Activated T-helper 9 cell treated with anti-CD3 and anti-CD28 coated beads, Interleukin-2, amount 50 U/mL, for 16 hours (primary cell): ENCODE results near the gene SH3GL1.

Experiments used
- DNase-seq: peaks from one replicate; pipeline ENCODE4 v3.0.0-alpha.2; 2020; ENCODE audit warnings: low read depth

The SH3GL1 gene

GRCh38 chr19:4400135-4400936 is at the start of gene SH3GL1:
Gene SH3GL1, minus strand, starts transcription at chr19:4400547. Its CDS starts 179 bp downstream, at chr19:4400368.
- DNase-seq, result peak; percentile 88

- DNase-seq, result no peak
These were observed 49.3 kb upstream of the SH3GL1 start for GRCh38 chr19:4449639-4450028.

GRCh38 chr19:4449022-4449638 is 48.8 kb upstream of the SH3GL1 start:
- DNase-seq, result no peak

- DNase-seq, result no peak
These were observed 48.0 kb upstream of the SH3GL1 start for GRCh38 chr19:4448147-4448985.

GRCh38 chr19:4447327-4448146 is 47.2 kb upstream of the SH3GL1 start:
- no peak for DNase-seq

- no peak for DNase-seq
These were observed 46.4 kb upstream of the SH3GL1 start for GRCh38 chr19:4446704-4447200.

- no peak for DNase-seq
These were observed 45.8 kb upstream of the SH3GL1 start for GRCh38 chr19:4445963-4446703.

- DNase-seq, result no peak
These were observed 44.7 kb upstream of the SH3GL1 start for GRCh38 chr19:4444765-4445741.

- no peak for DNase-seq
These were observed 43.8 kb upstream of the SH3GL1 start for GRCh38 chr19:4443966-4444764.

GRCh38 chr19:4443188-4443587 is 42.8 kb upstream of the SH3GL1 start:
- no peak for DNase-seq

GRCh38 chr19:4442819-4443146 is 42.4 kb upstream of the SH3GL1 start:
- DNase-seq, result no peak

GRCh38 chr19:4441994-4442818 is 41.9 kb upstream of the SH3GL1 start:
- no peak for DNase-seq

GRCh38 chr19:4439243-4439642 is 38.9 kb upstream of the SH3GL1 start:
- DNase-seq, result no peak

GRCh38 chr19:4437103-4437502 is 36.8 kb upstream of the SH3GL1 start:
- no peak for DNase-seq

- DNase-seq, result no peak
These were observed 35.9 kb upstream of the SH3GL1 start for GRCh38 chr19:4436231-4436630.

GRCh38 chr19:4434391-4434790 is 34.0 kb upstream of the SH3GL1 start:
- DNase-seq, result no peak

- DNase-seq, result no peak
These were observed 32.7 kb upstream of the SH3GL1 start for GRCh38 chr19:4432918-4433506.
